HepG2 (cell line): ENCODE results near the gene HABP4. TPM values are rescaled to one million over a fixed set of nuclear protein-coding genes. Genes with fewer than 3 reads are reported as not detected.

ENCODE experiments used
- ATAC-seq: fragments of 200-7000 bp; cut with Tn5 transposase; 3 replicates; pipeline ENCODE4 v1.9.1; 2020; ENCODE audit warnings: mild to moderate bottlenecking, moderate library complexity
- BruUV-seq: library from RNA; stranded (reverse); fragments of 400-500 nt; replicated peaks from 2 replicates; lab custom pipeline; 2021; lab: Mats Ljungman, UMichigan
- CTCF ChIA-PET: fragments of 300-600 bp; formaldehyde crosslinking; extraction: SDS; loops from one replicate; lab custom pipeline; 2021; ENCODE audit warnings: low total read pairs, inconsistent platforms, low intra/inter-chr PET ratio; lab: Yijun Ruan, JAX
- POLR2A ChIA-PET: fragments of 350-600 bp; sonication (Branson Sonifier 250); formaldehyde crosslinking; loops from one replicate; lab custom pipeline; 2020; ENCODE audit warnings: antibody characterized with exemption, inconsistent platforms; lab: Yijun Ruan, JAX
- DNase-seq: peaks from one replicate; pipeline ENCODE4 v3.0.0-alpha.2; 2015; ENCODE audit warnings: low spot score
- FAIRE-seq: peaks from 3 replicates; lab custom pipeline; 2011; peaks lifted over from hg19 to GRCh38; lab: Jason Lieb, UNC
- H2AFZ ChIP-seq: one replicate; pipeline ENCODE4 v1.6.1; 2011; ENCODE audit warnings: low read length, inconsistent platforms
- H3K27ac ChIP-seq: fragments of 300-600 bp; 3 replicates; pipeline ENCODE4 v1.8.0; 2011; ENCODE audit warnings: mixed run types, mild to moderate bottlenecking, mixed read lengths, low read length, inconsistent platforms; ENCODE audit not compliant: insufficient read depth; ENCODE audit errors: extremely low read length
- H3K27me3 ChIP-seq, 2 experiments: fragments of 200-600 bp in 1 of 2; 2 replicates in 1 of 2; 3 replicates in 1 of 2; pipeline versions ENCODE4 v1.6.0 to v1.8.0; 2011; ENCODE audit warnings: low read length in 2 of 2, mild to moderate bottlenecking in 2 of 2, moderate library complexity in 2 of 2, inconsistent platforms in 1 of 2; ENCODE audit not compliant: insufficient read depth in 2 of 2, control insufficient read depth in 1 of 2
- H3K36me3 ChIP-seq, 2 experiments: fragments of 200-600 bp in 1 of 2; replicated peaks in 1 of 2; 2 replicates in 1 of 2; 3 replicates in 1 of 2; pipeline versions ENCODE4 v1.5.1 to v1.8.0; 2011; ENCODE audit warnings: low read length in 2 of 2, inconsistent platforms in 1 of 2; ENCODE audit not compliant: insufficient read depth in 2 of 2, control insufficient read depth in 1 of 2
- H3K4me1 ChIP-seq: 2 replicates; pipeline ENCODE4 v1.5.1; 2012; ENCODE audit warnings: low read length, inconsistent platforms; ENCODE audit not compliant: insufficient read depth
- H3K4me2 ChIP-seq: 2 replicates; pipeline ENCODE4 v1.6.0; 2011; ENCODE audit warnings: low read depth, low read length, inconsistent platforms
- H3K4me3 ChIP-seq, 3 experiments: fragments of 200-600 bp in 1 of 3; sonication (generic), shearing (Covaris generic) in 1 of 3; replicated peaks in 1 of 3; 2 replicates each; pipeline ENCODE4 v1.5.1; 2011 to 2016; ENCODE audit warnings: low read length in 3 of 3, inconsistent platforms in 2 of 3, low read depth in 2 of 3, mild to moderate bottlenecking in 2 of 3, control low read depth in 1 of 3, mixed read lengths in 1 of 3; ENCODE audit not compliant: insufficient read depth in 1 of 3
- H3K79me2 ChIP-seq: one replicate; pipeline ENCODE4 v1.6.1; 2011; ENCODE audit warnings: low read length, inconsistent platforms; ENCODE audit not compliant: insufficient read depth
- H3K9ac ChIP-seq: 2 replicates; pipeline ENCODE4 v1.6.0; 2011; ENCODE audit warnings: mild to moderate bottlenecking, low read depth, low read length, inconsistent platforms; ENCODE audit not compliant: insufficient read depth
- H3K9me3 ChIP-seq: 2 replicates; pipeline ENCODE4 v1.5.1; 2012; ENCODE audit warnings: mild to moderate bottlenecking, low read length
- H4K20me1 ChIP-seq: 2 replicates; pipeline ENCODE4 v1.6.0; 2011; ENCODE audit warnings: inconsistent platforms, mild to moderate bottlenecking, low read length, moderate library complexity; ENCODE audit not compliant: insufficient read depth
- ATM ChIP-seq: fragments of 450-650 bp; IDR thresholded peaks from 2 replicates; pipeline ENCODE4 v1.7.1; 2017; ENCODE audit warnings: mild to moderate bottlenecking, borderline replicate concordance
- FOSL2 ChIP-seq: sonication (generic); formaldehyde crosslinking; IDR thresholded peaks from 2 replicates; pipeline ENCODE4 v1.4.0; 2020; ENCODE audit warnings: missing genetic modification reagents
- GABPB1 ChIP-seq: IDR thresholded peaks from 2 replicates; pipeline ENCODE4 v1.6.1; 2016; ENCODE audit warnings: mild to moderate bottlenecking, missing genetic modification reagents, moderate library complexity, missing compliant biosample characterization
- NR3C1 ChIP-seq: sonication (generic); formaldehyde crosslinking; IDR thresholded peaks from 2 replicates; pipeline ENCODE4 v1.4.0; 2020; ENCODE audit warnings: missing genetic modification reagents
- ZNF543 ChIP-seq: sonication (generic); formaldehyde crosslinking; IDR thresholded peaks from 2 replicates; pipeline ENCODE4 v1.4.0; 2020; ENCODE audit warnings: mild to moderate bottlenecking, missing genetic modification reagents
- ZNF556 ChIP-seq: sonication (generic); formaldehyde crosslinking; IDR thresholded peaks from 2 replicates; pipeline ENCODE4 v1.4.0; 2020; ENCODE audit warnings: mild to moderate bottlenecking, missing genetic modification reagents, borderline replicate concordance
- WGBS: methylation state at CpG from one replicate; pipeline ENCODE4 v1.1.6; 2017; ENCODE audit warnings: low lambda C conversion rate; 5-methylcytosine and 5-hydroxymethylcytosine counted together
- in situ Hi-C: cut with HindIII; loops from 2 replicates; pipeline ENCODE4 v1.10.0; 2017; ENCODE audit warnings: low pct_unique_long_range_greater_than_20kb; ENCODE audit not compliant: extremely low pct_ligation_motif_present
- intact Hi-C: fragments of 100-400 bp; cut with micrococcal nuclease; formaldehyde crosslinking; loops from one replicate; pipeline ENCODE4 v1.10.0; 2022; ENCODE audit not compliant: unreplicated experiment
- polyA plus RNA-seq, 8 experiments: library from polyadenylated mRNA; depleted of rRNA in 3 of 8; stranded (reverse) in 7 of 8; unstranded in 1 of 8; fragments of >200 nt; fragmentation: Illumina TruSeq in 4 of 8; extraction: Trizol in 4 of 8; gene quantifications; 2 replicates each; pipeline versions ENCODE4 v1.2.1 to v1.2.3, GENCODE V29; 2011 to 2016; ENCODE audit warnings: low read depth in 4 of 8, missing spikeins in 1 of 8, mixed read lengths in 1 of 8; ENCODE audit not compliant: insufficient read depth in 1 of 8
- total RNA-seq, 5 experiments: library from RNA; depleted of rRNA; stranded (reverse); fragments of >200 nt; fragmentation: Illumina TruSeq; extraction: Trizol; gene quantifications; 2 replicates each; pipeline ENCODE4 v1.2.3, GENCODE V29; 2016; ENCODE audit warnings: low read depth in 1 of 5
- TF ChIP-seq, protein P1 (sequence below): sonication (generic); formaldehyde crosslinking; conservative IDR thresholded peaks from 2 replicates; pipeline ENCODE4 v1.4.0; 2020; ENCODE audit warnings: mild to moderate bottlenecking, missing genetic modification reagents, moderate library complexity

Gene HABP4
- total and polyA plus RNA-seq, 2 of the 13 experiments (the other 11 are each of a cell fraction or from before 2014, with no cell fraction given), result 14.3 to 26.6 TPM

GRCh38 chr9:96459268-96460007, 9.5 kb downstream of the HABP4 start:
- Histone ChIP-seq H2AFZ (no peak overlapping the region), H3K9me3 (no peaks in the 10 kb centered on the region), H3K4me1 (peaks cover 21% of the 10 kb centered on the region; the same call in 1 of the 2 replicates), H4K20me1 (0 out of 2 replicates have a peak, but pooled peaks cover 3% of the 10 kb centered on the region), H3K27ac (no peak overlapping the region), H3K27me3 (no peaks in the 10 kb centered on the region), H3K36me3 (peaks cover 6% of the 10 kb centered on the region in 2 experiments; a peak in 4 of 5 replicates), H3K4me3 (no peak overlapping the region), H3K79me2 (peaks cover 10% of the 10 kb centered on the region), H3K4me2 (no peak overlapping the region), H3K9ac (no peak overlapping the region)
- intact Hi-C loops, result no loop called here
- POLR2A ChIA-PET, result no interaction called here
- in situ Hi-C loops, result no loop called here
- BruUV-seq, result no TSS peak
- TF ChIP-seq ZNF556 (CRISPR knock-in tag) (no peak), ZNF543 (CRISPR knock-in tag) (no peak), FOSL2 (CRISPR knock-in tag) (peak; percentile 61), GABPB1 (CRISPR knock-in tag) (no peak), NR3C1 (CRISPR knock-in tag) (no peak), ATM (no peak)
- TF ChIP-seq, protein P1, sequence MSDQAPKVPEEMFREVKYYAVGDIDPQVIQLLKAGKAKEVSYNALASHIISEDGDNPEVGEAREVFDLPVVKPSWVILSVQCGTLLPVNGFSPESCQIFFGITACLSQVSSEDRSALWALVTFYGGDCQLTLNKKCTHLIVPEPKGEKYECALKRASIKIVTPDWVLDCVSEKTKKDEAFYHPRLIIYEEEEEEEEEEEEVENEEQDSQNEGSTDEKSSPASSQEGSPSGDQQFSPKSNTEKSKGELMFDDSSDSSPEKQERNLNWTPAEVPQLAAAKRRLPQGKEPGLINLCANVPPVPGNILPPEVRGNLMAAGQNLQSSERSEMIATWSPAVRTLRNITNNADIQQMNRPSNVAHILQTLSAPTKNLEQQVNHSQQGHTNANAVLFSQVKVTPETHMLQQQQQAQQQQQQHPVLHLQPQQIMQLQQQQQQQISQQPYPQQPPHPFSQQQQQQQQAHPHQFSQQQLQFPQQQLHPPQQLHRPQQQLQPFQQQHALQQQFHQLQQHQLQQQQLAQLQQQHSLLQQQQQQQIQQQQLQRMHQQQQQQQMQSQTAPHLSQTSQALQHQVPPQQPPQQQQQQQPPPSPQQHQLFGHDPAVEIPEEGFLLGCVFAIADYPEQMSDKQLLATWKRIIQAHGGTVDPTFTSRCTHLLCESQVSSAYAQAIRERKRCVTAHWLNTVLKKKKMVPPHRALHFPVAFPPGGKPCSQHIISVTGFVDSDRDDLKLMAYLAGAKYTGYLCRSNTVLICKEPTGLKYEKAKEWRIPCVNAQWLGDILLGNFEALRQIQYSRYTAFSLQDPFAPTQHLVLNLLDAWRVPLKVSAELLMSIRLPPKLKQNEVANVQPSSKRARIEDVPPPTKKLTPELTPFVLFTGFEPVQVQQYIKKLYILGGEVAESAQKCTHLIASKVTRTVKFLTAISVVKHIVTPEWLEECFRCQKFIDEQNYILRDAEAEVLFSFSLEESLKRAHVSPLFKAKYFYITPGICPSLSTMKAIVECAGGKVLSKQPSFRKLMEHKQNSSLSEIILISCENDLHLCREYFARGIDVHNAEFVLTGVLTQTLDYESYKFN (CRISPR knock-in tag), result no peak
- 99% methylated on average over 7 of the region's 7 CpGs for WGBS
- CTCF ChIA-PET, result no interaction called here
- no peak for DNase-seq
- FAIRE-seq, result no peak
- no peak for ATAC-seq
